ENCODE data around the gene RYR2. TPM values are rescaled to one million over a fixed set of nuclear protein-coding genes. Genes with fewer than 3 reads are reported as not detected.
"Not testable (repeated sequence)": the region's sequence is repeated elsewhere in the genome, so short reads cannot be mapped to it uniquely, and the experiment has no call there.

The RYR2 gene
- total RNA-seq, 1 experiment from 2014 or later = 4.0 TPM

DNA sequence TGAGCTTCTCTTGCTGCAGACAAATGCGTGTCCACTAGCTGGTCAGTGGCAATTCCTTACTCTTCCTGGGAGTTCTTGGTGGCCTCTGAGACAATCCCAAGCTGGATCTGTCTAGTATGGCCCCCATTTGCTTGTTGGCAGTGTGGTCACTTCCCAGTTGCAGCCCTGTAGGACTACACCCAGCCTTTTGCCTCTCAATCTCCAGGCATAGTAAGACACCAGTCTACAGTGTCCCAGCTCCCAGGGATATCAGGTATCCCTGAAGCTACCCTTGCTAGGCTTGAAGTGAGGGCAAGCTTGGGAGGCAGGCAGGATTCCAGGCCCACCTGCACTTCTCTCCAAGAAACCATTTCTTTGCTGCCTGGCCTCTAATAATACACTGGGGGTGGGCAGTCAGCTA, 316.6 kb downstream of the RYR2 start:
- TF ChIP-seq CTCF (IDR thresholded peaks at IDR 0.05; ENCODE audit: unreplicated experiment) = no peak
- ChIA-PET POLR2A (no interaction called here), CTCF (interaction anchor here (0.6 to 1.6 kb wide), 5 partner anchors 8 to 515 kb away, joined by 3 to 7 read pairs (median 5); no protein-coding TSS in a partner anchor)

DNA sequence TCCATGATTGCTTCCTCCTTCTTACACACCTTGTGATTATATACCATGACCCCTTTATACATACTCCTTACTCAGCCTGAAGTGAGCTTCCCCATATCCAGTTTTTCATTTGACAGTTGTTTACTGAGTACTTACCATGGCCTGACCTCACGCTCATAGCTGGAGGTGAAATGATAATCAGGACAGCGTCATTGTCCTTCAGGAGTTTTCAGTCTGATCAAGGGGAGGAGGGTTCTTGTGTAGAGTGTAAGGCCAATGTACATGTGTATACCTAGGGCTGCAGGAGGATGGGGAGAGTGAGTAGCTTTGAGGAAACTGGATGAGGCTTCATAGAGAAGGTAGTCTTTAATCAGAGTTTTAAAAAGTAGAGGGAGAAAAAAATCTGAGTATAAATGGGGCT, 325.8 kb downstream of the RYR2 start:
- Mint-ChIP-seq H3K27ac (ENCODE audit: low read depth, unreplicated experiment) (no peak overlapping the region), H3K9me3 (ENCODE audit: unreplicated experiment) (no peaks in the 10 kb centered on the region), H3K27me3 (ENCODE audit: insufficient read depth, unreplicated experiment) (peaks cover 58% of the 10 kb centered on the region), H3K4me3 (ENCODE audit: unreplicated experiment) (no peak overlapping the region), H3K36me3 (ENCODE audit: insufficient read depth, unreplicated experiment) (no peaks in the 10 kb centered on the region), H3K4me1 (ENCODE audit: insufficient read depth, unreplicated experiment) (no peaks in the 10 kb centered on the region)
- CTCF ChIA-PET = interaction anchor here (0.8 to 4.8 kb wide), 3 partner anchors 10 to 870 kb away, joined by 4 to 36 read pairs (median 7); no protein-coding TSS in a partner anchor
- intact Hi-C loops (cut with micrococcal nuclease) = no loop called here
- no peak for DNase-seq (ENCODE audit: unreplicated experiment)
- BruUV-seq (replicated peaks) = no TSS peak
- no peak for TF ChIP-seq CTCF (IDR thresholded peaks at IDR 0.05; ENCODE audit: unreplicated experiment)
- POLR2A ChIA-PET = interaction anchor here (0.6 kb wide), 2 partner anchors 268 to 573 kb away, joined by 3 to 5 read pairs; partner anchors contain the start of gene MTR

More for the DNA sequence above, 316.6 kb downstream of the RYR2 start:
- intact Hi-C loops (cut with micrococcal nuclease) = no loop called here
- Mint-ChIP-seq H3K27ac (ENCODE audit: low read depth, unreplicated experiment) (no peak overlapping the region), H3K4me1 (ENCODE audit: insufficient read depth, unreplicated experiment) (no peaks in the 10 kb centered on the region), H3K27me3 (ENCODE audit: insufficient read depth, unreplicated experiment) (peaks cover 85% of the 10 kb centered on the region), H3K36me3 (ENCODE audit: insufficient read depth, unreplicated experiment) (no peaks in the 10 kb centered on the region), H3K4me3 (ENCODE audit: unreplicated experiment) (no peak overlapping the region), H3K9me3 (ENCODE audit: unreplicated experiment) (no peaks in the 10 kb centered on the region)
- no TSS peak for BruUV-seq (replicated peaks)
- no peak for DNase-seq (ENCODE audit: unreplicated experiment)

DNA sequence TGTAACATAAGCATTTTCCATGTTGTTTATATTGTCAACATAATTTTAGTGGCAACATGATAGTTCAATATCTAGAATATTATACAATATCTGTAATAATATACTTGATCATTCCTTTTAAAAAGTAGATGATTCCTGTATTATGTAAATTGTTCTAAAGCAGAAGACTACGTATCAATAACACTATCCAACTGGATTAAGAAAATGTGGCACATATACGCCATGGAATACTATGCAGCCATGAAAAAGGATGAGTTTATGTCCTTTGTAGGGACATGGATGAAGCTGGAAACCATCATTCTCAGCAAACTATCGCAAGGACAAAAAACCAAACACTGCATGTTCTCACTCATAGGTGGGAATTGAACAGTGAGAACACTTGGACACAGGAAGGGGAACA, 329.5 kb downstream of the RYR2 start:
- H3K4me3 Mint-ChIP-seq (ENCODE audit: unreplicated experiment); H3K36me3 Mint-ChIP-seq (ENCODE audit: insufficient read depth, unreplicated experiment); H3K27ac Mint-ChIP-seq (ENCODE audit: low read depth, unreplicated experiment); BruUV-seq (replicated peaks); DNase-seq (ENCODE audit: unreplicated experiment); H3K4me1 Mint-ChIP-seq (ENCODE audit: insufficient read depth, unreplicated experiment); H3K9me3 Mint-ChIP-seq (ENCODE audit: unreplicated experiment); intact Hi-C loops (cut with micrococcal nuclease): not testable (repeated sequence)
- ChIA-PET CTCF (interaction anchor here (4.8 kb wide), 1 partner anchor 15 kb away, joined by 36 read pairs; no protein-coding TSS in a partner anchor), POLR2A (interaction anchor here (1.0 kb wide), 1 partner anchor 12 kb away, joined by 3 read pairs; no protein-coding TSS in a partner anchor)
- peaks cover 61% of the 10 kb centered on the region for H3K27me3 Mint-ChIP-seq (ENCODE audit: insufficient read depth, unreplicated experiment)

GRCh38 chr1:237383791-237384190, 341.8 kb downstream of the RYR2 start:
- intact Hi-C loops (cut with micrococcal nuclease) = loop anchor here (10.0 kb wide), 1 partner anchor 259 kb away; no protein-coding TSS in a partner anchor
- Mint-ChIP-seq H3K27me3 (ENCODE audit: insufficient read depth, unreplicated experiment) (peaks cover 16% of the 10 kb centered on the region), H3K4me1 (ENCODE audit: insufficient read depth, unreplicated experiment) (no peaks in the 10 kb centered on the region), H3K27ac (ENCODE audit: low read depth, unreplicated experiment) (no peak overlapping the region), H3K36me3 (ENCODE audit: insufficient read depth, unreplicated experiment) (no peaks in the 10 kb centered on the region), H3K4me3 (ENCODE audit: unreplicated experiment) (no peak overlapping the region), H3K9me3 (ENCODE audit: unreplicated experiment) (no peaks in the 10 kb centered on the region)
- CTCF ChIA-PET = interaction anchor here (0.6 kb wide), 2 partner anchors 410 to 1421 kb away, joined by 3 read pairs; no protein-coding TSS in a partner anchor
- no peak for TF ChIP-seq CTCF (IDR thresholded peaks at IDR 0.05; ENCODE audit: unreplicated experiment)
- no TSS peak for BruUV-seq (replicated peaks)
- no peak for DNase-seq (ENCODE audit: unreplicated experiment)
- POLR2A ChIA-PET = interaction anchor here (0.7 to 0.8 kb wide), 2 partner anchors 13 to 1267 kb away, joined by 3 read pairs; no protein-coding TSS in a partner anchor

Data from MCF 10A (cell line).